Stimulated activated naive CD4-positive, alpha-beta T cell (primary cell): ENCODE measurements around the gene IPO4.

Experiments used
- DNase-seq, 6 experiments: peaks; one replicate each; lab custom pipeline; 2025; lab: John Stamatoyannopoulos, UW

Gene IPO4

GRCh38 chr14:24147761-24148428 lies 40.7 kb downstream of the IPO4 start:
- no peak for DNase-seq

- DNase-seq: peak; percentile 92 to 97 (median 96)
These were observed 41.4 kb downstream of the IPO4 start, which contains the start of gene RNF31 for GRCh38 chr14:24146978-24147760. Gene RNF31 (plus strand): TSS chr14:24147498. CDS start chr14:24147699, 201 bp downstream.

- peak; percentile 78 to 95 (median 86) for DNase-seq
These were observed 42.1 kb downstream of the IPO4 start, which contains the start of gene PSME2 for GRCh38 chr14:24146453-24146977. Gene PSME2 (minus strand): TSS chr14:24146610. CDS start chr14:24146581, 29 bp downstream.

GRCh38 chr14:24145690-24146452 lies 42.7 kb downstream of the IPO4 start:
- DNase-seq: peak in 1 of 6 experiments; percentile 55

GRCh38 chr14:24145219-24145618 lies 43.4 kb downstream of the IPO4 start:
- no peak for DNase-seq

GRCh38 chr14:24144451-24144850 lies 44.2 kb downstream of the IPO4 start:
- DNase-seq: no peak

GRCh38 chr14:24143511-24143910 lies 45.1 kb downstream of the IPO4 start:
- DNase-seq: no peak

- DNase-seq: peak; percentile 96 to 100 (median 99)
These were observed 47.3 kb downstream of the IPO4 start, which contains the start of gene EMC9 for GRCh38 chr14:24141097-24141880. Gene EMC9 (minus strand): TSS chr14:24141591. CDS start chr14:24141304, 287 bp downstream.

- DNase-seq: peak in 1 of 6 experiments; percentile 8
These were observed 49.2 kb downstream of the IPO4 start for GRCh38 chr14:24139272-24139934.

- DNase-seq: no peak
These were observed 50.0 kb downstream of the IPO4 start for GRCh38 chr14:24138396-24139271.

- no peak for DNase-seq
These were observed 50.9 kb downstream of the IPO4 start for GRCh38 chr14:24137529-24138395.

GRCh38 chr14:24136684-24137528 lies 51.7 kb downstream of the IPO4 start:
- no peak for DNase-seq

- DNase-seq: peak; percentile 83 to 94 (median 92)
These were observed 52.6 kb downstream of the IPO4 start, which contains the start of gene PSME1 for GRCh38 chr14:24135834-24136683. Gene PSME1 (plus strand): TSS chr14:24136194. CDS start chr14:24136263, 69 bp downstream.

- no peak for DNase-seq
These were observed 53.1 kb downstream of the IPO4 start for GRCh38 chr14:24135584-24135833.

GRCh38 chr14:24133735-24134134 lies 54.9 kb downstream of the IPO4 start:
- DNase-seq: no peak

- no peak for DNase-seq
These were observed 55.6 kb downstream of the IPO4 start for GRCh38 chr14:24132976-24133375.
